Activated CD4-positive, alpha-beta T cell treated with anti-CD3 and anti-CD28 coated beads, Interleukin-2, amount 50 U/mL, for 1 hour (primary cell): ENCODE data around the gene POLA2.

Experiments
- DNase-seq: peaks from one replicate; pipeline ENCODE4 v3.0.0-alpha.2; 2020

The POLA2 gene

GRCh38 chr11:65288706-65289536 is 27.2 kb downstream of the POLA2 start:
- DNase-seq, result no peak

GRCh38 chr11:65290448-65291165 is 28.8 kb downstream of the POLA2 start:
- no peak for DNase-seq

GRCh38 chr11:65291613-65292012 is 29.9 kb downstream of the POLA2 start:
- DNase-seq, result no peak

GRCh38 chr11:65292890-65293289 is 31.1 kb downstream of the POLA2 start:
- DNase-seq, result no peak

GRCh38 chr11:65293909-65294381 is 32.2 kb downstream of the POLA2 start:
- DNase-seq, result no peak

GRCh38 chr11:65295001-65295400 is 33.2 kb downstream of the POLA2 start:
- DNase-seq, result no peak

GRCh38 chr11:65295571-65296341 is 34.0 kb downstream of the POLA2 start:
- DNase-seq, result no peak

- DNase-seq, result no peak
Observed at GRCh38 chr11:65297026-65297672, 35.4 kb downstream of the POLA2 start.

- DNase-seq, result no peak
Observed at GRCh38 chr11:65298131-65298535, 36.4 kb downstream of the POLA2 start.

- DNase-seq, result no peak
Observed at GRCh38 chr11:65298655-65299179, 37.0 kb downstream of the POLA2 start.

- DNase-seq, result no peak
Observed at GRCh38 chr11:65300621-65301275, 39.0 kb downstream of the POLA2 start.

- DNase-seq, result no peak
Observed at GRCh38 chr11:65301491-65302329, 39.9 kb downstream of the POLA2 start.

- no peak for DNase-seq
Observed at GRCh38 chr11:65303555-65303954, 41.8 kb downstream of the POLA2 start.

- DNase-seq, result no peak
Observed at GRCh38 chr11:65304110-65304509, 42.3 kb downstream of the POLA2 start.

GRCh38 chr11:65304613-65305012 is 42.9 kb downstream of the POLA2 start:
- no peak for DNase-seq

- DNase-seq, result no peak
Observed at GRCh38 chr11:65305501-65306268, 43.9 kb downstream of the POLA2 start.

- DNase-seq, result no peak
Observed at GRCh38 chr11:65307298-65308229, 45.8 kb downstream of the POLA2 start.

GRCh38 chr11:65308281-65308891 is 46.6 kb downstream of the POLA2 start:
- DNase-seq, result no peak

- DNase-seq, result no peak
Observed at GRCh38 chr11:65309006-65309405, 47.2 kb downstream of the POLA2 start.
